NCI-H1048 (cell line): ENCODE measurements around the gene CD160.
"Not testable (repeated sequence)": the region's sequence is repeated elsewhere in the genome, so short reads cannot be mapped to it uniquely, and the experiment has no call there.

ENCODE experiments used
- DNase-seq: peaks from one replicate; lab custom pipeline; 2025; lab: John Stamatoyannopoulos, UW

CD160 gene

DNA sequence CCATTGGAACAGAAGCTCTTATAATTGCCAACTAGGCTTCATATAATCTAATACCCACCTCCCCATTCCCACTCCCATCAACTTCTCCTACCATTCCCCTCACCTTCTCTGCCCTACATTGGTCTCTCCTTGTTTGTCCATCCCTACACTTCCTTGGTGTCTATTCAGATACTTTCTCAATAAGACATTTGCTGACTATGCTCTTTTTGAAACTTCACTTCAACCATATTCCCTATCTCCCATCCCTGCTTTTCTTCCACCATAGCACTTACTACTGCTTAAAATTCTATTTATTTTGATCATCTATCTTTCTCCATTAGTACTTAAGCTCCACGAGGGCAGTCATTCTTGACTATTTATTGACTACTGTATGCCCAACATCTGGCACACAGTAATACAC lies 40.4 kb downstream of the CD160 start:
- DNase-seq = no peak

DNA sequence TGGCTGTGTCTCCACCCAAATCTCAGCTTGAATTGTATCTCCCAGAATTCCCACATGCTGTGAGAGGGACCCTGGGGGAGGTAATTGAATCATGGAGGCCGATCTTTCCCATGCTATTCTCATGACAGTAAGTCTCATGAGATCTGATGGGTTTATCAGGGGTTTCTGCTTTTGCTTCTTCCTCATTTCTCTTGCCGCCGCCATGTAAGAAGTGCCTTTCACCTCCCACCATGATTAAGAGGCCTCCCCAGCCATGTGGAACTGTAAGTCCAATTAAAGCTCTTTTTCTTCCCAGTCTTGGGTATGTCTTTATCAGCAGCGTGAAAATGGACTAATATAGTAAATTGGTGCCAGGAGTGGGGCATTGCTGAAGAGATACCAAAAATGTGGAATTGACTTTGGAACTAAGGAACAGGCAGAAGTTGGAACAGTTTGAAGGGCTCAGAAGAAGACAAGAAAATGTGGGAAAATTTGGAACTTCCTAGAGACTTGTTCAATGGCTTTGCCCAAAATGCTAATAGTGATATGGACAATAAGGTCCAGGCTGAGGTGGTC lies 41.2 kb downstream of the CD160 start:
- not testable (repeated sequence) for DNase-seq

DNA sequence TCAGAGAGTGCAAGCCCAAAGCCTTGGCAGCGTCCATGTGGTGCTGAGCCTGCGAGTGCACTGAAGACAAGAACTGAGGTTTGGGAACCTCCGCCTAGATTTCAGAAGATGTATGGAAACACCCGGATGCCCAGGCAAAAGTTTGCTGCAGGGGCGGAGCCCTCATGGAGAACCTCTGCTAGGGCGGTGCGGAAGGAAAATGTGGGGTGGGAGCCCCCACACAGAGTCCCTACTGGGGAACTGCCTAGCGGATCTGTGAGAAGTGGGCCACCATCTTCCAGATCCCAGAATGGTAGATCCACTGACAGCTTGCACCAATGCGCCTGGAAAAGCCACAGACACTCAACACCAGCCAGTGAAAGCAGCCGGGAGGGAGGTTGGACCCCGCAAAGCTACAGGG lies 42.2 kb downstream of the CD160 start:
- DNase-seq = not testable (repeated sequence)

DNA sequence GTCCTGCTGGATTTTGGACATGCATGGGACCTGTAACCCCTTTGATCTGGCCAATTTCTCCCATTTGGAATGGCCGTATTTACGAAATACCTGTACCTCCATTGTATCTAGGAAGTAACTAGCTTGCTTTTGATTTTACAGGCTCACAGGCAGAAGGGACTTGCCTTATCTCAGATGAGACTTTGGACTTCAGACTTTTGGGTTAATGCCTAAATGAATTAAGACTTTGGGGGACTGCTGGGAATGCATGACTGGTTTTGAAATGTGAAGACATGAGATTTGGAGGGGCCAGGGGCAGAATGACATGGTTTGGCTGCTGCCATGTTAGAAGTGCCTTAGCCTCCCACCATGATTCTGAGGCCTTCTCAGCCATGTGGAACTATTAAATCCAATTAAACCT lies 42.7 kb downstream of the CD160 start:
- DNase-seq = not testable (repeated sequence)

DNA sequence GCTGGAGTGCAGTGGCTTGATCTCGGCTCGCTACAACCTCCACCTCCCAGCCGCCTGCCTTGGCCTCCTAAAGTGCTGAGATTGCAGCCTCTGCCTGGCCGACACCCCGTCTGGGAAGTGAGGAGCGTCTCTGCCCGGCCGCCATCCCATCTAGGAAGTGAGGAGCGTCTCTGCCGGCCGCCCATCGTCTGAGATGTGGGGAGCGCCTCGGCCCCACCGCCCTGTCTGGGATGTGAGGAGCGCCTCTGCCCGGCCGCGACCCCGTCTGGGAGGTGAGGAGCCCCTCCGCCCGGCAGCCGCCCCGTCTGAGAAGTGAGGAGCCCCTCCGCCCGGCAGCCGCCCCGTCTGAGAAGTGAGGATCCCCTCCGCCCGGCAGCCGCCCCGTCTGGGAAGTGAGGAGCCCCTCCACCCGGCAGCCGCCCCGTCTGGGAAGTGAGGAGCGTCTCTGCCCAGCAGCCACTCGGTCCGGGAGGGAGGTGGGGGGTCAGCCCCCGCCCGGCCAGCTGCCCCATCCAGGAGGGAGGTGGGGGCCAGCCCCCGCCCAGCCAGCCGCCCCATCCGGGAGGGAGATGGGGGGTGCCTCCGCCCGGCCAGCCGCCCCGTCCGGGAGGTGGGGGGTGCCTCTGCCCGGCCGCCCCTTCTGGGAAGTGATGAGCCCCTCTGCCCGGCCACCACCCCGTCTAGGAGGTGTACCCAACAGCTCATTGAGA lies 45.1 kb downstream of the CD160 start:
- not testable (repeated sequence) for DNase-seq

DNA sequence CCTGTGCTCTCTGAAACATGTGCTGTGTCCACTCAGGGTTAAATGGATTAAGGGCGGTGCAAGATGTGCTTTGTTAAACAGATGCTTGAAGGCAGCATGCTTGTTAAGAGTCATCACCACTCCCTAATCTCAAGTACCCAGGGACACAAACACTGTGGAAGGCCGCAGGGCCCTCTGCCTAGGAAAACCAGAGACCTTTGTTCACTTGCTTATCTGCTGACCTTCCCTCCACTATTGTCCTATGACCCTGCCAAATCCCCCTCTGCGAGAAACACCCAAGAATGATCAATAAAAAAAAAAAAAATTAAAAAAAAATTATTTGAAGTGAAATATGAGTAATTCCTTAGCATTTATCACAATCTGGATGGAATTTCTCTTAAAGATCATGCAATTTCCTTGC lies 45.8 kb downstream of the CD160 start:
- DNase-seq = not testable (repeated sequence)

DNA sequence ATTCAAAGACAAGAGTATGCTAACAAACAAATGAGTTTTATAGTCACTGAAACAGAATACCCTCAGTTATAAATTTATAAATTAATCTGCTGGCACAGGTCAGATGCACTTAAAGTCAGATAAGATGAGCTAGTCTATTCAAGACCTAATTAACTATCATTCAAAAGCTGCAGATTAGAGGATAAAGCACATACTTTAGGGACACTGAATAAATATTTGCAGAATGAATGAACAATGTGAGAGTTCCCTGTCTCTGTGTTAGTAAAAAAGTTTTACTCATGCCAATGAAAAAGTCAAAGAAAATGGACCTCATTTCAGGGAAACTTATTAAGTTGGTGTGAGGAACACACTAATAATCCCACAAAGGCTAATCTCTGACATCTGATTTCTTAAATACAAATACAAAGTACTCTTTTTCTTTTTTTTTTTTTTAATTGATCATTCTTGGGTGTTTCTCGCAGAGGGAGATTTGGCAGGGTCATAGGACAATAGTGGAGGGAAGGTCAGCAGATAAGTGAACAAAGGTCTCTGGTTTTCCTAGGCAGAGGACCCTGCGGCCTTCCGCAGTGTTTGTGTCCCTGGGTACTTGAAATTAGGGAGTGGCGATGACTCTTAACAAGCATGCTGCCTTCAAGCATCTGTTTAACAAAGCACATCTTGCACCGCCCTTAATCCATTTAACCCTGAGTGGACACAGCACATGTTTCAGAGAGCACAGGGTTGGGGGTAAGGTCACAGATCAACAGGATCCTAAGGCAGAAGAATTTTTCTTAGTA lies 46.5 kb downstream of the CD160 start:
- DNase-seq = not testable (repeated sequence)

DNA sequence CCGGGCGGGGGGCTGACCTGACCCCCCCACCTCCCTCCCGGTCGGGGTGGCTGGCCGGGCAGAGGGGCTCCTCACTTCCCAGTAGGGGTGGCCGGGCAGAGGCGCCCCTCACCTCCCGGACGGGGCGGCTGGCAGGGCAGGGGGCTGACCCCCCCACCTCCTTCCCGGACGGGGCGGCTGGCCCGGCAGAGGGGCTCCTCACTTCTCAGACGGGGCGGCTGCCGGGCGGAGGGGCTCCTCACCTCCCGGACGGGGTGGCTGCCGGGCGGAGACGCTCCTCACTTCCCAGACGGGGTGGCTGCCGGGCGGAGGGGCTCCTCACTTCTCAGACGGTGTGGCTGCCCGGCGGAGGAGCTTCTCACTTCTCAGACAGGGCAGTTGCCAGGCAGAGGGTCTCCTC lies 47.6 kb downstream of the CD160 start:
- not testable (repeated sequence) for DNase-seq

DNA sequence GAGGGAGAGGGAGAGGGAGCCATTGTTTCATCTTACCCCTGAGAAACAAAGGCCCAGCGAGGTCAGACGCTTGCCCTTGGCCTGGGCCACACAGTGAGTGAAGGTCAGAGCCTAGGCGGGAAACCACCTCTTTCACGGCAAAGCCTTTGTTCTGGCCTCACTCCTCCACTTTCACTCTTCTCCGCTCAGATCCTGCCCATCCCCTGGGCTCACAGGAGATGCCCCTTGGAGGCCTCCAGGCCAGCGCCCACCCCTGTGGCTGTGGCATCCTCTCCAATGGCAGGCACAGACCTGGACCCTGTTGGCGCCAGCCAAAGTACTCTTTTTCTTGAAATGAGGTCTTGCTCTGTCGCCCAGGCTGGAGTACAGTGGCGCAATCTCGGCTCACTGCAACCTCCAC lies 48.7 kb downstream of the CD160 start:
- not testable (repeated sequence) for DNase-seq

DNA sequence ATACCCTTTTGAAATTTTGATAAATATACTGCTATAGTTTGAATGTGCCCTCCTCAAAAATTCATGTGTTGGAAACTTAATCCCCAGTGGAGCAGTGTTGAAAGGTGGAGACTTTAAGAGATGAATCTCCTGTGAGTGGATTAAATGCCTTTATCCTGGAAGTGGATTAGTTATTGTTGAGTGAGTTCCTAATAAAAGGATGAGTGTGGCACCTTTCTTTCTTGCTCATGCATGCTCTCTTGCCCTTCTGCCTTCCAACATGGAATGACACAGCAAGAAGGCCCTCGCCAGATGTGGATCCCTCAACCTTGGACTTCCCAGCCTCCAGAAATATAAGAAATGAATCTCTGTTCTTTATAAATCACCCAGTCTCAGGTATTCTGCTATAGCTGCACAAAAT lies 51.8 kb downstream of the CD160 start:
- no peak for DNase-seq

DNA sequence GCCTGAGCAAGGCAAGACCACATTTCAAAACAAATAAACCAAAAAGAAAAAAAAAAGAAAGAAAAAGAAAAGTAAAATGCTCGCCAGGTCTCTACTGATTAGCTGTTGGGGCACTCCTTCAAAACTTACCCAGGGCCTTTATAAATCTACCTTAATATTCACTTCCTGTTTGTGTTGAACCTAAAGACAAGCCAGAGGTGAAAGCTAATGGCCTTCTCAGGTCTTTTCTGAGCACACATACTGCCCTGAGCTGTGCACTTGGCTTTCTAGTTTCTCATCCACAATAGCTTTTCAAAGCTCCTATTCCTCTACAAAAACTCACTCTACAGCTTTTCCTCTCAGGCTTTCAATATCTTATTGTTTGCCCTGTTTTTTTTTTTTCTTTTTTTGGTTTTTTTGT lies 54.1 kb downstream of the CD160 start:
- DNase-seq = no peak

DNA sequence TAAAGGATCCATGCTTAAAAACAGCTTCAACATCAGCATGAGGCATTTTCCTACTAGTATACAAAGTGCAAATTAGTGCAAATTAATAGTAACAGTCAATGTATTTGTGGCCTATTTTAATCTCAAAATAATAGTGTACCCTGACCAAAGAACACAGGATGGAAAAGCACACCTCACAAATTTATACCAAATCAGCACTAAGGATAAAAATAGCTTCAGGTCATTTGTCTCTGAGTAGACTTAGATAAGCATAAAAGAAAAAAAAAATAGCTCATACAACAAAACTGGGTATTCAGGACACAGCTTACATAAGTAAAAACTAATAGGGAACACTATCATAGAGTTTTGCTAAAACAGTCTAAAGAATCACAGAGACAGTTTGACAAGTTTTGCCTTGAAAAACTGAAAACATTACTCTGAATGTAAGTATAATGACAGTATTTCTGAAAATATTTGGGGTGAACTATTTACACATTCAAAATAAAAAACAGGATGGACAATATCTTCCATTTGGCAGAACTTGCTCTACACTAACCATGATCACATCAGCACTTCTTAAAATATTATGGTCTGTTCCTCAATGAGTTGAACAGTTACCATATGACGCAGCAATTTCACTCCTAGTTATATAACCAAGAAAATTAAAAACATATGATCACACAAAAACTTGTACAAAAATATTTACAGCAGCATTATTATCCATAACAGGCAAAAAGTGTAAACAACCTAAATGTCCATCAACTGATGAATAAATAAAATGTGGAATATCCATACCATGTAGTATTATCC lies 58.3 kb downstream of the CD160 start:
- no peak for DNase-seq

DNA sequence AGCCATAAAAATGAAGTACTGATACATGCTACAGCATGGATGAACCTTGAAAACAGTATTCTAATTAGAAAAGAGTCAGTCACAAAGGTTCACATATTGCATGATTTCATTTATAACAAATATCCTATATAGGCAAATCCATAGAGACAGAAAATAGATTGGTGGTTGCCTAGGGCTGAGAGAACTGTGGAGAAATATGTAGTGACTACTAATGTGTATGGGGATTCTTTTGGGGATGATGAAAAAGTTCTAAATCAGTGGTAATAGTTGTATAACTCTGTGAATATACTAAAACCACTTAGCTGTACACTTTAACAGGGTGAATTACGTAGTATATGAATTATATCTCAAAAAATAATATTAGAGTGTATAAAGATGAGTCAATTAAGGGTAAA lies 58.8 kb downstream of the CD160 start:
- DNase-seq = no peak

DNA sequence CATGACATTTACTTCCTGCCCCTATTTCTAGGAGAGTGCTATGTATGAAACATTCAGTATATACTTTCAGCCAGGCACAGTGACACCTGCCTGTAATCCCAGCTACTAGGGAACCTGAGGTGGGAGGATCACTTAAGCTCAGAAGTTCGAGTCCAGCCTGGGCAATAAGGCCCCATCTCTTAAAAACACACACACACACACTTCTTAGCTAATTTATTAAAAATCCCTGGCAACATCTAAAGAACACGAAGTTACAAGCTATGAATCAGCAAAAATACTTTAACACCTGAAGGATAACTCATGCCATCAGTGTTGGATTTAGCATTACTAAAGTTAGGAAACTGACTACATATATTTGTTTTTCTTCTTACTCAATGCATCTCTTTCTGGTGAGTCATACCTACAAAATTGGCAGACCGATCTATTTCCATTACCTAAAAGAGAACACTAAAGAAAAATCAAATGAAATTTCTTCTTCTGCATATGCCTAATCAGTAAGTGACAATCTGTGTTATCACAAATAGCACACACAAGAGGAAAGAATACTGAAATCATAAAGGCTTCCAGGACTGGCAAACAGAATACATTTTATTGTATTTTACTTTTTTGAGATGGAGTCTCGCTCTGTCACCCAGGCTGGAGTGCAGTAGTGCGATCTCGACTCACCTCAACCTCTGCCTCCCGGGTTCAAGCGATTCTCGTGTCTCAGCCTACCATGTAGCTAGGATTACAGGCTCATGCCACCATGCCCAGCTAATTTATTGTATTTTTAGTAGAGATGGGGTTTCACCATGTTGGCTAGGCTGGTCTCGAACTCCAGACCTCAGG lies 63.2 kb downstream of the CD160 start:
- DNase-seq = no peak

DNA sequence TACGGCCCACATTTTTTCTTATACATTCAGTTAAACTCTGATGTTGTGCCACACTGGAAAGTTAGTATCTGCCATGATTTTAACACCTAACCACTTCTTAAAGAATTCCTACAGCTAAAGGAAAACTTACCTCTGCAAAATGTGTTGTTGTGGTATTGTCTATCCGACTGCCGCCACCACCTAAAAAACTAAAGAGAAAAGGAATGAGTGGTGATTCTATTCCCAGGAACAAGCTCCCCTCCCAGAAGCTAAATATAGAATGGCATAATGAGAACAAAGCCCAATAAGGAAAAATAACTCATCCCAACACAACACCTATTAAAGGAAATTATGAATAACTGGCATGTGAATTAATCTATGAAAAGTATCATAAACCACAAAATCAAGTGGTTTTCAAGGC lies 65.1 kb downstream of the CD160 start:
- DNase-seq = no peak

DNA sequence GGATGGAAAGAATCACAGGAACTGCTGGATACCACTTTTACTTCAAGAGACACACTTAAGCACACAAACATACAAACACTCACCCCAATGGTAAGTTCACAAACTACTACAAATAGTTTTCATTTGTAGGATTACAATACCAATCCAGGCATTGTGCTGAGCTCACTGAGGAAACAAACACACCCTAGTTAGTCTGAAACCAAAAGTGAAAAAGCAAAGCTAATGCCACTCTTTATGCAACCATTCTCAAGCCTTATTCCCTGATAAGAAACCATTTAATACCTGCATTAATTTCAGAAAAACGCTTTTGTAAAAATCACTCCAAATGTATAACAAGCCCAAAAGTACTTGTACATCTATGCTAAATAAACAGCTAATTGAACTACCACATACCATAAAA lies 66.2 kb downstream of the CD160 start:
- no peak for DNase-seq

DNA sequence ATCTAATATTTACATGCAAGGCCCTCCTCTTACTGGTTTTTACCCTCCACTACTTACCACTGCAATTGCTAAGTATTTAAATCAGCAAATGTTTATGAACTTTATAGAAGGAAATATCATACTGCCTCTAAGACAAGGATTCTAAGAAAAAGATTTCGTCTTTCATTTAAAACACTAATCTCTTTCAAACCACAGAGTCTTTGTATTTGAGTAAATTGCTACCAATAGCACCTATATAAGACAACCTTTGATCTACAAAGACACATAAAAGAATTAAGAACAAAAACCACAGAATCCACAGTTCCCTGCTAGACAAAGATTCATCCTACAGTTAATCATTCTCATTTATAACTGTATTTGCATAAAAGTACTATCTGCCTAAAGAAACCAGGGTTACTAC lies 67.0 kb downstream of the CD160 start:
- no peak for DNase-seq

DNA sequence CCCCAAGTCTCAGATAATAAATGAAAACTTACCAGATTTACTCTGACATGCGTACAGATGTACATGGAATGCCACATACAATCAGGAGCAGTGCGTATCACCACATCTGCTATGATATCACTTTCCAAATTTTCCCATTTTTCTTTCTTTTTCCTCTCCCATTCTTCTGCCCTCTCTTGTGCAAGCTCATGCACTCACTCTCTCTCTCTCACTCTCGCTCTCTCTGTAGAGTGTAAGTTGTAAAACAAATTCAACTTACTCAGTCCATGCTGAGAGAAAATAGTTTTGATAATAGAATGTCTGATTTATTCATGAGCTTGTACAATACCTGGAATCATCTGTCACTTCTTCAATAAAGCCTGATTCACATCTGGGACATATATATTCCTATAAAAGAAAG lies 69.3 kb downstream of the CD160 start:
- DNase-seq = no peak
